DOHH2 (cell line): ENCODE results near the gene P4HTM.
A peak's percentile ranks its signal among the peaks of the same experiment; 100 is the strongest.

Experiments used
- H3F3A ChIP-seq: fragments of 200-600 bp; sonication (generic), shearing (Covaris generic); 2 replicates; pipeline ENCODE4 v1.6.0; 2016; ENCODE audit warnings: antibody characterized with exemption, mild to moderate bottlenecking; ENCODE audit not compliant: control insufficient read depth, insufficient read depth
- H3K27ac ChIP-seq: fragments of 200-600 bp; sonication (generic); 2 replicates; pipeline ENCODE4 v1.5.1; 2014; ENCODE audit warnings: low read depth, mild to moderate bottlenecking, low read length, moderate library complexity
- H3K27me3 ChIP-seq: fragments of 200-600 bp; sonication (generic); 2 replicates; pipeline ENCODE4 v1.6.1; 2014; ENCODE audit warnings: mild to moderate bottlenecking, low read length, mixed read lengths; ENCODE audit not compliant: control insufficient read depth
- H3K36me3 ChIP-seq: fragments of 200-600 bp; sonication (generic); 2 replicates; pipeline ENCODE4 v1.6.1; 2014; ENCODE audit warnings: mild to moderate bottlenecking, low read length, moderate library complexity, mixed read lengths; ENCODE audit not compliant: control insufficient read depth
- H3K4me1 ChIP-seq: fragments of 200-600 bp; sonication (generic); 2 replicates; pipeline ENCODE4 v1.6.1; 2014; ENCODE audit warnings: mild to moderate bottlenecking, low read length, mixed read lengths; ENCODE audit not compliant: control insufficient read depth
- H3K4me2 ChIP-seq: fragments of 200-600 bp; sonication (generic); 2 replicates; pipeline ENCODE4 v1.6.0; 2014; ENCODE audit warnings: mild to moderate bottlenecking, low read length, moderate library complexity
- H3K4me3 ChIP-seq: fragments of 200-600 bp; sonication (generic); 2 replicates; pipeline ENCODE4 v1.5.1; 2014; ENCODE audit warnings: mild to moderate bottlenecking, low read length, mixed read lengths
- H3K79me2 ChIP-seq: fragments of 200-600 bp; sonication (generic); 2 replicates; pipeline ENCODE4 v1.6.1; 2014; ENCODE audit warnings: mild to moderate bottlenecking, low read length, mixed read lengths; ENCODE audit not compliant: control insufficient read depth
- H3K9me2 ChIP-seq: fragments of 200-600 bp; sonication (generic); replicated peaks from 2 replicates; pipeline ENCODE4 v1.6.1; 2014; ENCODE audit warnings: mild to moderate bottlenecking, low read length, mixed read lengths; ENCODE audit not compliant: control insufficient read depth
- H3K9me3 ChIP-seq: fragments of 200-600 bp; sonication (generic); 2 replicates; pipeline ENCODE4 v1.6.1; 2014; ENCODE audit warnings: antibody characterized with exemption, low read length, mixed read lengths; ENCODE audit not compliant: control insufficient read depth, insufficient read depth
- H4K20me1 ChIP-seq: fragments of 200-600 bp; sonication (generic); 2 replicates; pipeline ENCODE4 v1.6.0; 2014; ENCODE audit warnings: low read depth, mild to moderate bottlenecking, antibody characterized with exemption, low read length, moderate library complexity; ENCODE audit not compliant: control insufficient read depth, insufficient read depth
- CTCF ChIP-seq: fragments of 200-600 bp; sonication (generic); IDR thresholded peaks from one replicate; pipeline ENCODE4 v1.5.1; 2014; ENCODE audit warnings: antibody characterized with exemption, mild to moderate bottlenecking, low read depth, low read length; ENCODE audit not compliant: poor library complexity, severe bottlenecking
- EZH2phosphoT487 ChIP-seq: fragments of 200-600 bp; sonication (generic); IDR thresholded peaks from 2 replicates; pipeline ENCODE4 v1.6.1; 2017; ENCODE audit warnings: borderline replicate concordance, mild to moderate bottlenecking, antibody characterized with exemption, low read length, moderate library complexity, mixed read lengths

P4HTM gene

GRCh38 chr3:49024449-49024848 is 34.4 kb downstream of the P4HTM start:
- H3K79me2 ChIP-seq = peaks cover 92% of the 10 kb centered on the region
- peaks cover 4% of the 10 kb centered on the region; the same call in 1 of the 2 replicates for H4K20me1 ChIP-seq
- H3F3A ChIP-seq = peaks cover 29% of the 10 kb centered on the region
- H3K4me2 ChIP-seq = peak overlapping the region; percentile 23; the same call in 1 of the 2 replicates
- H3K4me3 ChIP-seq = no peak overlapping the region
- no peaks in the 10 kb centered on the region for H3K9me2 ChIP-seq
- peaks cover 64% of the 10 kb centered on the region for H3K4me1 ChIP-seq
- no peaks in the 10 kb centered on the region for H3K27me3 ChIP-seq
- no peak for TF ChIP-seq CTCF
- no peak overlapping the region; the same call in 1 of the 2 replicates for H3K27ac ChIP-seq
- H3K9me3 ChIP-seq = no peaks in the 10 kb centered on the region
- H3K36me3 ChIP-seq = peaks cover 91% of the 10 kb centered on the region

DNA sequence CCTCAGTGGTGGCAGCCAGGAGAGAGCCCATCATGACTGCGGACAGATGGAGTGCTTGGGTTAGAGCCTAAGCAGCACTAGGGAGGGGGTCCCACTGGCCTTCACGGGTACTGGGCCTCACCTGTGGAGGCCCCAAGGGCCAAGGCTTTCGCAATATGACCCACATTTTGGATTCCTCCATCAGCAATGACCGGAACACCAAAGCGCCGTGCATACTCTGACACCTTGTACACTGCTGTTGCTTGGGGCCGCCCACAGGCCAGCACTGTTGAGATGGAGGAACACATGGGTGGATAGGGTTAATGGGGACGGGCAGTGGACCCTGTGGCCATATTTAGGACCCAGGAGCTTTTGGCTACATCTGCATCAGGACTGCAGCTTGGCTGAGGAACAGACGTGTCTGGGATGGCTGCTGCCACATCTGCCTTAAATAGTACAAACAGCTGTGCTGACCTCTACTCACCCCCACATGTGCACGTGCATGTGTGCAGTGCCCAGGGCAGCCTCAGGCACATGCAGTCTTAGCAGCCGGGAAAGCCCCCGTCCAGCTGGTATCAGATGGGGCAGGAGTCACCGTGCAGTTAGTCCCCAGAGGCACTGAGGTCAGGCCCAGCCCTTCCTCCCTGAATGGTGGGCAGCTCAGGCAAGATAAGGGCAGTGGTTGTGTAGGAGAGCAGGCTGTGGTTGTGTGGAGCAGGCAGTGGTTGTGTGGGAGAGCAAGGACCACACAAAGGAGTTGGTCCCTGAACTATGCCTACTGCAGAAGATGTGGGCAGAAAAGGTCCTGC is 35.2 kb downstream of the P4HTM start:
- H3K4me2 ChIP-seq = peak overlapping the region; percentile 94
- no peak overlapping the region; the same call in 1 of the 2 replicates for H3K4me3 ChIP-seq
- H3K9me2 ChIP-seq = no peaks in the 10 kb centered on the region
- peaks cover 91% of the 10 kb centered on the region for H3K36me3 ChIP-seq
- peaks cover 32% of the 10 kb centered on the region for H3F3A ChIP-seq
- peaks cover 4% of the 10 kb centered on the region; the same call in 1 of the 2 replicates for H4K20me1 ChIP-seq
- H3K79me2 ChIP-seq = peaks cover 84% of the 10 kb centered on the region
- peaks cover 61% of the 10 kb centered on the region for H3K4me1 ChIP-seq
- no peaks in the 10 kb centered on the region for H3K27me3 ChIP-seq
- no peaks in the 10 kb centered on the region for H3K9me3 ChIP-seq
- peak overlapping the region; percentile 15; the same call in 1 of the 2 replicates for H3K27ac ChIP-seq
- TF ChIP-seq CTCF (no peak), EZH2phosphoT487 (no peak)

- peaks cover 4% of the 10 kb centered on the region; the same call in 1 of the 2 replicates for H4K20me1 ChIP-seq
- TF ChIP-seq CTCF (no peak), EZH2phosphoT487 (no peak)
- no peaks in the 10 kb centered on the region for H3K9me3 ChIP-seq
- H3K27me3 ChIP-seq = no peaks in the 10 kb centered on the region
- H3K4me1 ChIP-seq = peaks cover 61% of the 10 kb centered on the region
- peak overlapping the region; percentile 12 for H3K4me3 ChIP-seq
- peaks cover 38% of the 10 kb centered on the region for H3F3A ChIP-seq
- peak overlapping the region; percentile 15; the same call in 1 of the 2 replicates for H3K27ac ChIP-seq
- peak overlapping the region; percentile 94 for H3K4me2 ChIP-seq
- H3K79me2 ChIP-seq = peaks cover 77% of the 10 kb centered on the region
- no peaks in the 10 kb centered on the region for H3K9me2 ChIP-seq
- H3K36me3 ChIP-seq = peaks cover 90% of the 10 kb centered on the region
These were observed 35.9 kb downstream of the P4HTM start for GRCh38 chr3:49025793-49026520.
